IPS-15b (cell line): ENCODE data around the gene PRPF19.
A peak's percentile ranks its signal among the peaks of the same experiment; 100 is the strongest.

ENCODE experiments used
- H3K27me3 ChIP-seq: one replicate; pipeline ENCODE4 v1.6.1; 2013; ENCODE audit warnings: low read length; ENCODE audit not compliant: control insufficient read depth, insufficient read depth
- H3K36me3 ChIP-seq: one replicate; pipeline ENCODE4 v1.6.1; 2013; ENCODE audit warnings: low read length; ENCODE audit not compliant: control insufficient read depth, insufficient read depth
- H3K4me1 ChIP-seq: one replicate; pipeline ENCODE4 v1.6.1; 2013; ENCODE audit warnings: mild to moderate bottlenecking, low read length; ENCODE audit not compliant: control insufficient read depth, insufficient read depth
- H3K4me3 ChIP-seq: one replicate; pipeline ENCODE4 v1.5.1; 2013; ENCODE audit warnings: low read depth, low read length
- H3K9ac ChIP-seq: one replicate; pipeline ENCODE4 v1.6.1; 2013; ENCODE audit warnings: low read depth, mild to moderate bottlenecking, low read length
- H3K9me3 ChIP-seq: one replicate; pipeline ENCODE4 v1.6.1; 2013; ENCODE audit warnings: mild to moderate bottlenecking, low read length; ENCODE audit not compliant: control insufficient read depth, insufficient read depth

Gene PRPF19

GRCh38 chr11:60919956-60920355 lies 13.6 kb upstream of the PRPF19 start:
- H3K27me3 ChIP-seq = peaks cover 5% of the 10 kb centered on the region
- H3K4me1 ChIP-seq = peaks cover 9% of the 10 kb centered on the region
- no peak overlapping the region for H3K9ac ChIP-seq
- no peak overlapping the region for H3K4me3 ChIP-seq
- peaks cover 21% of the 10 kb centered on the region for H3K36me3 ChIP-seq
- no peaks in the 10 kb centered on the region for H3K9me3 ChIP-seq

DNA sequence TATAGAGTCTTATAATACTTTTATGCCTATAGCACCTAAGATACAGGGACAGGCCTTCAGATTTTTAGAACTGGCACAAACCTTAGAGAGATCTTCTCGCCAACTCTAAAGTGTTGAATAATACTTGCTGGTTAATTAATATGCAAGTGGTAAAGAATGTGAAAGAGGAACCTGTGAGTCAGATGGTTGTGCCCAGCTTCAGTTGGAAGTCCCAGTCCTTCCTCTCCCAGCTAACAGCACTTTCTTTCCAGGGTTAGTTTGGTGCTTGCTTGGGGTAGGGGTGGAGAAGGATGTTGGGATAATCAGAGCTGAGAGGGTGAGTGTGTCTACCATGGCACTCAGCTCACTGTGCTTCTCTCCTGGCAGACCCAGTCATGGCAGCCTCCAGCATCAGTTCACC lies 12.9 kb upstream of the PRPF19 start:
- H3K4me3 ChIP-seq = no peak overlapping the region
- H3K9ac ChIP-seq = no peak overlapping the region
- H3K9me3 ChIP-seq = no peaks in the 10 kb centered on the region
- H3K4me1 ChIP-seq = peaks cover 9% of the 10 kb centered on the region
- peaks cover 8% of the 10 kb centered on the region for H3K27me3 ChIP-seq
- H3K36me3 ChIP-seq = peaks cover 21% of the 10 kb centered on the region

DNA sequence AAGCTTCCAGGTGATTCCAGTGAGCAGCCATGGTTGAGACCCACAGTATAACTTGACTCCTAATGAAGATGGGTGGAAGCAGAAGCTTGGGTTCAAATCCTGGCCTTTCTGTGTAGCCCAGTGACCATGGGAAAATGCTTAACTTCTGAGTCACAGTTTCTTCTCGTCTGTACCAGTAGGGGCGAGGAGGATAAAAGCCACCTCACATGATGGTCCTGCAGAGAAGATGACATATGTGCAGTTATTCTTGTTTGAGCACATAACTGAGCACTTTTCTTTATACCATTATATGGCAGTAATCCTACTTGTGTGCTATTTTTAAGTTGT lies 12.5 kb upstream of the PRPF19 start:
- Histone ChIP-seq H3K27me3 (peaks cover 8% of the 10 kb centered on the region), H3K4me3 (no peak overlapping the region), H3K9me3 (no peaks in the 10 kb centered on the region), H3K9ac (no peak overlapping the region), H3K4me1 (peaks cover 9% of the 10 kb centered on the region), H3K36me3 (peaks cover 21% of the 10 kb centered on the region)

DNA sequence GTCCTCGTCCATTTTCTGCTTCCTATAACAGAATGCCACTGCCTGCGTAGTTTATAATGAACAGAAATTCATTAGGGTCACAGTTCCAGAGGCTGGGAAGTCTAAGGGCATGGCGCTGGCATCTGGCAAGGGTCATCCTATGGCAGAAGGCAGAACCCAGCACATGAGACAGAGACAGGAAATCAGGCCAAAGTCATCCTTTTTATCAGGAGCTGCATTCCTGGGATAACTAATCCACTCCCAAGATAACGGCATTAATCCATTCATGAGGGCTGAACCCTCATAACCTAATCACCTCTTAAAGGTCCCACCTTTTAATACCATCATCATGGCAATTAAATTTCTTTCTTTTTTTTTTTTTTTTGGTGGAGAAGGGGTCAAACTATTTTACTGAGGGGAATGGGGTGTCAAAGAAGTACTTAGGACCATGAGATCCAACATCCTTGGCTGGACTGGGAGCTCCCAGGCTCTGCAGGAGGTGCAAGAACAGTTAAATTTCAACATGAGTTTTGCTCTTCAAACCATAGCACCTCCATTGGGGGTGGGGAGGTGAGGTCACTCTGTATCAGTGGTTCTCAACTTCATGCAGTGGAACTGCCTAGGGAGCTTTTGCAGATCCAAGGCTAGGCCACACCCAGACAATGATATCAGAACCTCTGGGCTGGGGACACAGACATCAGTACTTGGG lies 12.0 kb upstream of the PRPF19 start:
- H3K4me3 ChIP-seq = no peak overlapping the region
- H3K36me3 ChIP-seq = peaks cover 19% of the 10 kb centered on the region
- H3K27me3 ChIP-seq = peaks cover 7% of the 10 kb centered on the region
- peaks cover 7% of the 10 kb centered on the region for H3K4me1 ChIP-seq
- H3K9me3 ChIP-seq = no peaks in the 10 kb centered on the region
- no peak overlapping the region for H3K9ac ChIP-seq

DNA sequence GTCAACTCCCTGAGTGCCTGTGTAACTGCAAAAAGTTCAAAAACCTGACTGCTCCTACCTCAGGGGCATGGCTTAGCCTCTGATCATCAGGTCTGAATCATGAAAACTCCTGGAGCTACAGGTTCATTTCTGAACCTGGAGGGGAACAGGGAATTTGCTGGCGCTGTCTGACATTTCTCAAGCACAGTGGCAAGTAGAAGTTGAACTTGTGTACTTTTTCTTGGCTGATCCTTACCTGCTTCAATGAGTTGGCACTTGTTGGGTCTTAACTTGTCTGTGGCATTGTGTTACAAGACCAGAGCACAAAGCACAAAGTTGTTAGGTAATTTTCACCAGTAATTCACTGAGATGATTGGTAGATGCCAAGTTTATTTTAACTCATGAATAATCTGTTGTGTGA lies 10.9 kb upstream of the PRPF19 start:
- Histone ChIP-seq H3K27me3 (peaks cover 16% of the 10 kb centered on the region), H3K4me1 (peaks cover 9% of the 10 kb centered on the region), H3K9me3 (no peaks in the 10 kb centered on the region), H3K9ac (no peak overlapping the region), H3K4me3 (no peak overlapping the region), H3K36me3 (peaks cover 16% of the 10 kb centered on the region)

DNA sequence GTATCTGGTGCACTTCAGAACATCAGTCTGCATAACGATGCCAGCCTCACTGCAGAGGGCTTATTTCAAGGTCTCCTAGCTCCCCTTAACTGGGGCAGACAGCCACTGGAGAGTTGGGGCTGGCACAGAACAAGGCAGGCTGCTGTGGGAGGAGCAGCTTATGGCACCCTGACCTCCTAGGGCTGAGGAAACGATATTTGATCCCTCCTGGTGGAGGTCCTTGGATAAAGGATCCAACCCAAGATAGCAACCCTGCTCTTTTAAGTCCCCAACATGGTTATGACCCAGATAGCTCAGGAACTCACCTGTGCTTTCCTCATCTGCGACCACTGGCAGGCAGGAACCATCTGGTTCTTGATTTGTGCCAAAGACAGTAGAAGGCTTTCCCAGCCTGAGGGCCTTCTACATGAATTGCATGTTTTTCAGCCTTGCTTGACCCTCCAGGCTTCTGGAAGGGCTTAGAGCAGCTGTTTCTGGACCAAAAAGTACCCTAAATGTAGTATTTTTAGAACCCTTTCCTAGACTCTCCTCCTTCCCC lies 10.4 kb upstream of the PRPF19 start:
- H3K27me3 ChIP-seq = peaks cover 20% of the 10 kb centered on the region
- no peaks in the 10 kb centered on the region for H3K9me3 ChIP-seq
- peaks cover 9% of the 10 kb centered on the region for H3K4me1 ChIP-seq
- H3K9ac ChIP-seq = no peak overlapping the region
- peaks cover 11% of the 10 kb centered on the region for H3K36me3 ChIP-seq
- no peak overlapping the region for H3K4me3 ChIP-seq

- peaks cover 9% of the 10 kb centered on the region for H3K4me1 ChIP-seq
These were observed 9.0 kb upstream of the PRPF19 start for GRCh38 chr11:60915248-60915914.

DNA sequence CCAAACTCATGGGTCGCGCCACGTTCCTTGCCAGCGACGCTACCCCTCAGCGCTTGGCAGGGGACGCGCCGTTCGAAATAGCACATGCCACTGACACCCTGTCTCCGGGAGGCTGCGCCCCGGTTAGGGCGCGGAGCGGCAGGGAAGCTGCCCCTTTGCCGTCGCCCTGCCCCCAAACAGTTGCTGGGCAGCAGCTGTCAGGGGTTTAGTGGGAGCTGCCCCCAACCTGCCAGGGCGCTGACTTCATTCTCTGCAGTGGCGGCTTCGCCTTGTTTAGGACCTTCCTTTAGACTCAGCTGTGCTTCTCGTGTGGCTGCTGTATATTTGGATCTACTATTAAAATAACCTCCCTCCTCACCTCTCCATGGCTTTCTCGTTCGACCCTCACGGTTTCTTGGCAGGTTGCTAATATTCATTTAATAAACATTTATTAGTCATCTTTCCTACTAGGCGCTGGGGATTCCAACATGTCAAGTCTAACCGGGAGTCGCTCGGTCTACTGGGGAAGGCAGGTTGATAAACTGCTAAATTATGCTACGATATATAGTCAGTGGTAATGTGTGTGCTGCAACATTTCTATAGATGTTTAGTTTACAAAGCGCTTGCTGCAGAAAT lies 8.4 kb upstream of the PRPF19 start:
- Histone ChIP-seq H3K36me3 (no peaks in the 10 kb centered on the region), H3K9me3 (no peaks in the 10 kb centered on the region), H3K4me1 (peaks cover 9% of the 10 kb centered on the region), H3K4me3 (peak overlapping the region; percentile 84), H3K27me3 (peaks cover 29% of the 10 kb centered on the region), H3K9ac (peak overlapping the region; percentile 29)

More at GRCh38 chr11:60915248-60915914, 9.0 kb upstream of the PRPF19 start:
- peak overlapping the region; percentile 84 for H3K4me3 ChIP-seq
- H3K9ac ChIP-seq = no peak overlapping the region
- H3K27me3 ChIP-seq = peaks cover 29% of the 10 kb centered on the region
- no peaks in the 10 kb centered on the region for H3K9me3 ChIP-seq
- peaks cover 1% of the 10 kb centered on the region for H3K36me3 ChIP-seq

DNA sequence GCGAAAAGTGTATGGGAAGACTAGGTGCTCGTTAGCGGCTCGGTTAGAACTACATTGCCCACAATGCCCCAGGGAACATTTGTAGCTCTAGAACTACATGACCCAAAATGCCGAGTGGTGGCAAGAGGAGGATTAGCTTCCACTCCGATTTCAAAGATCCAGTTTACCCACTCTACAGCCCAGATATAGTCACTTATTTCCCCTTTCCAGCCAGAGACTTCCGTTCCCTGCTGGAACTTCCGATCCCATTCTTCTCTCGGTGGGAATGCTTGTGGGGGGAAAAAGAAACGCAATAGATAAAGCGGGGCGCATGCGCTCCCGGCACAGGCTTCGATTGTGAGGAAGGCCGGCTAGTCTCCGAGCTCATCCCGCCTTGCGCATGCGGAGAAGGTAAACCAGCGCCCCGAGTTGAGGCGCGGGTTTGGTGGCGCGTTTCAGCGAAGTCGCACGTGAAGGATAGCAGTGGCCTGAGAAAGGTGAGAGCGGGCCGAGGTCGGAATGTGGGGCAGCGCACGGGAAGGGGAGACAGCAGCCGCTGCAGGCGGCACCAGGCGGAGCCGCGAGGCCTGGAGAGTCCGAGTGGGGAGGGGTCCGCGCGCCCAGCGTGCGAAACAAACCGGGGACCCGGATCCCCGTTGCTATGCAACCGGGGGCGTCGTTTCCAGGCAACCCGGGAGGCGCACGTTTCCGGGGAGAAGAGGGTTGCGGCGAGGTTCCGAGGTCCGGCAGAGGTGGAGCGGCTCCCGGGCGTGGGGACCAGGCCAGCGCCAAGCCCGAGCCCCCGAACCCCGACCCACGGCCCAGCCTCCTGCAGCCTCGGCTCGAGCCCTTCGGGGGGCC lies 7.6 kb upstream of the PRPF19 start, which contains the start of gene TMEM109:
Gene TMEM109 (plus strand): TSS at position 366 of the 840 bp plus-strand sequence. CDS start 5,536 bp downstream, outside the sequence.
- peaks cover 35% of the 10 kb centered on the region for H3K27me3 ChIP-seq
- H3K4me1 ChIP-seq = peaks cover 9% of the 10 kb centered on the region
- peak within 1 kb of the TSS; percentile 84 for H3K4me3 ChIP-seq
- peak within 1 kb of the TSS; percentile 90 for H3K9ac ChIP-seq
- no peaks in the 10 kb centered on the region for H3K9me3 ChIP-seq
- H3K36me3 ChIP-seq = no peaks in the 10 kb centered on the region

GRCh38 chr11:60912851-60913528 lies 6.6 kb upstream of the PRPF19 start:
- Histone ChIP-seq H3K9me3 (no peaks in the 10 kb centered on the region), H3K27me3 (peaks cover 37% of the 10 kb centered on the region), H3K36me3 (no peaks in the 10 kb centered on the region), H3K9ac (peak overlapping the region; percentile 90), H3K4me3 (peak overlapping the region; percentile 84), H3K4me1 (peaks cover 9% of the 10 kb centered on the region)
